Thyroid gland (tissue), 4 donors: ENCODE results near the gene RIMKLB. TPM values are rescaled to one million over a fixed set of nuclear protein-coding genes. Genes with fewer than 3 reads are reported as not detected.

Experiments used
- total RNA-seq, 4 donors: library from RNA; depleted of rRNA; stranded (reverse); fragments of >200 nt; gene quantifications; one replicate each; pipeline ENCODE4 v1.2.3, GENCODE V29; 2016

RIMKLB gene
- total RNA-seq, 4 donors from 2014 or later, result 50.8 to 77.7 (median 64.1) TPM

Other genes with a start within 250 kb of the RIMKLB start
- under 1 TPM in 1 of 4 donors, not detected in 3; 0.79 TPM for gene CLEC6A, start 242.0 kb upstream of the RIMKLB start, total RNA-seq
- gene CLEC4D, start 184.5 kb upstream of the RIMKLB start, total RNA-seq, result under 1 TPM in 2 of 4 donors, not detected in 2; 0.13 to 0.22 TPM
- 10 to 100 TPM in 1 of 4 donors, 1 to 10 TPM in 3; 1.7 to 10.5 (median 4.5) TPM for gene CLEC4E, start 157.1 kb upstream of the RIMKLB start, total RNA-seq
- gene AICDA, start 85.1 kb upstream of the RIMKLB start, total RNA-seq, result not detected
- gene MFAP5, start 35.2 kb upstream of the RIMKLB start, total RNA-seq, result 100 to 1,000 TPM in 1 of 4 donors, 10 to 100 TPM in 2, 1 to 10 TPM in 1; 9.4 to 116 (median 36.9) TPM
- under 1 TPM in 2 of 4 donors, not detected in 2; 0.22 to 0.27 TPM for gene A2ML1, start 124.6 kb downstream of the RIMKLB start, total RNA-seq
- 10 to 100 TPM; 51.7 to 71.2 (median 67.3) TPM for gene PHC1, start 216.5 kb downstream of the RIMKLB start, total RNA-seq